ENCODE measurements around the gene CTNNBIP1.

GRCh38 chr1:9835758-9836631 lies 74.1 kb downstream of the CTNNBIP1 start:
- no peak for TF ChIP-seq CSDC2 (CRISPR knock-in tag; IDR thresholded peaks at IDR 0.05)
- TF ChIP-seq TOX (CRISPR knock-in tag; IDR thresholded peaks at IDR 0.05; ENCODE audit: borderline replicate concordance): no peak
- no peak for TF ChIP-seq ZC3H10 (CRISPR knock-in tag; IDR thresholded peaks at IDR 0.05)
- no peak for TF ChIP-seq RARB (CRISPR knock-in tag; IDR thresholded peaks at IDR 0.05)
- TF ChIP-seq SNAI2 (CRISPR knock-in tag; IDR thresholded peaks at IDR 0.05): no peak
